GM12864 (cell line): ENCODE measurements around the gene OPN1SW.

Source experiments
- DNase-seq: peaks from one replicate; pipeline ENCODE4 v3.0.0-alpha.2; 2011; ENCODE audit warnings: low read depth
- H3K4me3 ChIP-seq: 2 replicates; pipeline ENCODE4 v1.5.1; 2011; ENCODE audit warnings: mild to moderate bottlenecking, low read depth, low read length, control low read depth
- CTCF ChIP-seq: IDR thresholded peaks from 2 replicates; pipeline ENCODE4 v1.5.1; 2011; ENCODE audit warnings: low read depth, mild to moderate bottlenecking, moderate library complexity, low read length, control low read depth, inconsistent platforms; ENCODE audit errors: missing control alignments

The OPN1SW gene

GRCh38 chr7:128728598-128728997 is 47.0 kb downstream of the OPN1SW start:
- no peak overlapping the region for H3K4me3 ChIP-seq
- DNase-seq: no peak
- no peak for TF ChIP-seq CTCF

- no peak overlapping the region for H3K4me3 ChIP-seq
- DNase-seq: no peak
- TF ChIP-seq CTCF: no peak
Observed at GRCh38 chr7:128727239-128727638, 48.4 kb downstream of the OPN1SW start.

DNA sequence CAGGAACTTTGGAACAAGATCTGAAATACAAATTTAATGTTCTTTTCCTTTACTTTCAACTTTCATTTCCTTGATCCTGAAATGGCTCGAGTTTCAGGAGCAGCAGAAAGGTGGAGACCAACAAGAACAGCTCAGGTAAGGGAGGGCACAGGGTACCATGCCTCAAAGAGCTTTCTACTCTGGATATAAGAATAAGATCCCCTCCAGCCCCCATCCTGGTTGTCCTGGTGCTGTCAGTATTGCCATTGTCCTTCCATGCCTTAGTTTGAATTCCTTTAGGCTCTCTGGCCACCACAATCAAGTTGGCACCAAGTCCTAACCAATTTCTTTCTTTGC is 48.9 kb downstream of the OPN1SW start:
- H3K4me3 ChIP-seq: no peak overlapping the region
- no peak for TF ChIP-seq CTCF
- no peak for DNase-seq

DNA sequence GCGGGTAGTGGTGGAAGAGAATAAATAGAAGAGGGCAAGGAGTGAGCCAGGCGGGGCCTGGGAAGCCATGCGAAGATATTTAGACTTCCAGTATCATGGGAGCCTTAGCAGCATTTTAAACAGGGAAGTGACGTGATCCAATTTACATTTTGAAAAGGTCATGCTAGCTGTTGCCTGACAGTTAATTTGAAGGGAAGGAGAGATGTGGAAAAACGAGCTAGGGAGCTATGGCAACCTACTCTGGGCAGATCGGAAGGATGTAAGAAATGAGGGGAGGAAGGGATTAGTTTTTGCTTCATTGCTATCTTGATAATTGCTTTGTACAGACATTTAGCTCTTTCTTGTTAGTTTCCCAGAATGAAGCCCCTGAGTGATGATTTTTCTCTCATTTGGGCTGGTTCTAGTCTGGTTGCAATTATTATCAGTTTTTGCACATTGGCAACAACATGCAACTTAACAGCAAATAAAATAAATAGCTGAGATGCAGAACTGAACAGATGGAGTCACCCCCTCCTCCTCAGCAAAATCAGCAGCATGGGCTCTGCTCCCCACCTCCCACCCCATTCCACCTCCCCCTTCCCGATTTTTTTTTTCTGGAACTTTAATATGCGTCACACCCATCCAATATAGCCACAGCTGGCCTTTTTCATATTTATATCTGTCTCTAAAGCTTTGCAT is 49.4 kb downstream of the OPN1SW start:
- TF ChIP-seq CTCF: no peak
- no peak overlapping the region for H3K4me3 ChIP-seq
- no peak for DNase-seq

- no peak for TF ChIP-seq CTCF
- no peak for DNase-seq
- H3K4me3 ChIP-seq: no peak overlapping the region
Observed at GRCh38 chr7:128725531-128725930, 50.1 kb downstream of the OPN1SW start.

- no peak overlapping the region for H3K4me3 ChIP-seq
- no peak for TF ChIP-seq CTCF
- DNase-seq: no peak
Observed at GRCh38 chr7:128724743-128725142, 50.9 kb downstream of the OPN1SW start.
